Body of pancreas (tissue), 4 donors: ENCODE results near the gene AQP12B.

Source experiments
- POLR2A ChIP-seq, 3 donors: fragments of 450-650 bp; IDR thresholded peaks; one replicate each; pipeline ENCODE4 v1.6.1; 2016; ENCODE audit warnings: antibody characterized with exemption in 3 of 3, mild to moderate bottlenecking in 2 of 3
- TF ChIP-seq, protein P1 (sequence below), 7 experiments: fragments of 450-650 bp in 4 of 7; fragments of 200-600 bp in 3 of 7; sonication (generic) in 3 of 7; IDR thresholded peaks; one replicate each; pipeline ENCODE4 v1.5.1; 2016 to 2019; ENCODE audit warnings: antibody characterized with exemption in 7 of 7

DNA sequence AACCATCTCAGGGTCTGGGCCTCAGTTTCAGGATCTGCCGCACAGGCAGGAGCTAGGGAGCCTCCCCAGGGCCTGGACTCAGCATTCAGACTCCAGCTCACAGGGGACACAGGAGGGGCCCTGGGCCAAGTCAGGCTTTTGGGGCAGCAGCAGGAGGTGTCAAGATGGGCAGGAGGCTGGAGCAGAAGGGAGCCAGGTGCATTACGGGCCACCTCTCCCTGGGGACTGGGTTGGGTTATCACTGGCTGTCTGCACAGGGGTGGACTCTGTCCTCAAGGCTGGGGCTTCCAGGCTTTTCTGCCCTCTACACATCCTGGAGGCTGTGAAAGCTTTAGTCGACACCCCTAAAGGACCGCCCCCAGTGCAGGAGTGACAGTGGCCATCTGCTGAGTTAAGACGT is 29.0 kb upstream of the AQP12B start:
- TF ChIP-seq, protein P1, sequence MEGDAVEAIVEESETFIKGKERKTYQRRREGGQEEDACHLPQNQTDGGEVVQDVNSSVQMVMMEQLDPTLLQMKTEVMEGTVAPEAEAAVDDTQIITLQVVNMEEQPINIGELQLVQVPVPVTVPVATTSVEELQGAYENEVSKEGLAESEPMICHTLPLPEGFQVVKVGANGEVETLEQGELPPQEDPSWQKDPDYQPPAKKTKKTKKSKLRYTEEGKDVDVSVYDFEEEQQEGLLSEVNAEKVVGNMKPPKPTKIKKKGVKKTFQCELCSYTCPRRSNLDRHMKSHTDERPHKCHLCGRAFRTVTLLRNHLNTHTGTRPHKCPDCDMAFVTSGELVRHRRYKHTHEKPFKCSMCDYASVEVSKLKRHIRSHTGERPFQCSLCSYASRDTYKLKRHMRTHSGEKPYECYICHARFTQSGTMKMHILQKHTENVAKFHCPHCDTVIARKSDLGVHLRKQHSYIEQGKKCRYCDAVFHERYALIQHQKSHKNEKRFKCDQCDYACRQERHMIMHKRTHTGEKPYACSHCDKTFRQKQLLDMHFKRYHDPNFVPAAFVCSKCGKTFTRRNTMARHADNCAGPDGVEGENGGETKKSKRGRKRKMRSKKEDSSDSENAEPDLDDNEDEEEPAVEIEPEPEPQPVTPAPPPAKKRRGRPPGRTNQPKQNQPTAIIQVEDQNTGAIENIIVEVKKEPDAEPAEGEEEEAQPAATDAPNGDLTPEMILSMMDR (IDR thresholded peaks at IDR 0.05): no peak
- TF ChIP-seq POLR2A (IDR thresholded peaks at IDR 0.05): no peak
